H1 (cell line): ENCODE results near the gene PAQR9. TPM values are rescaled to one million over a fixed set of nuclear protein-coding genes. Genes with fewer than 3 reads are reported as not detected.

Experiments used
- CTCF ChIA-PET: fragments of 300-600 bp; sonication (Branson Sonifier 250); formaldehyde crosslinking; loops from one replicate; lab custom pipeline; 2021; ENCODE audit not compliant: partially characterized antibody; lab: Charles Lee
- POLR2A ChIA-PET: fragments of 300-600 bp; sonication (Branson Sonifier 250); formaldehyde crosslinking; loops from one replicate; lab custom pipeline; 2021; ENCODE audit warnings: inconsistent platforms; ENCODE audit not compliant: partially characterized antibody; lab: Charles Lee
- DNase-seq, 2 experiments: peaks; one replicate each; pipeline versions ENCODE4 v3.0.0 to v3.0.0-alpha.2; 2010 to 2022; ENCODE audit warnings: low spot score in 2 of 2, low read depth in 1 of 2, mixed read lengths in 1 of 2
- FAIRE-seq: peaks from 2 replicates; lab custom pipeline; 2011; peaks lifted over from hg19 to GRCh38; lab: Jason Lieb, UNC
- H2AFZ ChIP-seq: 2 replicates; pipeline ENCODE4 v1.8.1; 2012; ENCODE audit warnings: low read length, inconsistent platforms
- H2AK5ac ChIP-seq: 2 replicates; pipeline ENCODE4 v1.6.1; 2013; ENCODE audit warnings: low read depth, low read length
- H2BK120ac ChIP-seq: replicated peaks from 2 replicates; pipeline ENCODE3; 2013; ENCODE audit warnings: low read depth, low read length, inconsistent platforms
- H2BK12ac ChIP-seq: 2 replicates; pipeline ENCODE4 v1.6.1; 2013; ENCODE audit warnings: low read depth, low read length
- H2BK15ac ChIP-seq: 2 replicates; pipeline ENCODE4 v1.6.1; 2013; ENCODE audit warnings: low read length
- H2BK20ac ChIP-seq: 2 replicates; pipeline ENCODE4 v1.6.1; 2013; ENCODE audit warnings: low read length
- H2BK5ac ChIP-seq: 2 replicates; pipeline ENCODE4 v1.6.1; 2013; ENCODE audit warnings: low read depth, low read length
- H3K14ac ChIP-seq: 2 replicates; pipeline ENCODE4 v1.6.1; 2013; ENCODE audit warnings: inconsistent platforms; ENCODE audit not compliant: insufficient read length
- H3K18ac ChIP-seq: 2 replicates; pipeline ENCODE4 v1.6.1; 2013; ENCODE audit warnings: low read length; ENCODE audit errors: extremely low read depth
- H3K23ac ChIP-seq: 2 replicates; pipeline ENCODE4 v1.6.1; 2013; ENCODE audit warnings: inconsistent platforms; ENCODE audit not compliant: insufficient read length
- H3K23me2 ChIP-seq: 2 replicates; pipeline ENCODE4 v1.6.1; 2013; ENCODE audit warnings: low read depth, low read length
- H3K27ac ChIP-seq: 2 replicates; pipeline ENCODE4 v1.6.1; 2011; ENCODE audit warnings: low read depth, low read length, inconsistent platforms
- H3K27me3 ChIP-seq, 4 experiments: replicated peaks in 1 of 4; 1 replicate in 1 of 4; 2 replicates in 3 of 4; pipeline versions ENCODE4 v1.6.1 to v1.8.1; 2011 to 2013; ENCODE audit warnings: low read length in 3 of 4, mild to moderate bottlenecking in 3 of 4, inconsistent platforms in 2 of 4, mixed read lengths in 2 of 4, moderate library complexity in 1 of 4; ENCODE audit not compliant: control insufficient read depth in 3 of 4, insufficient read depth in 3 of 4; ENCODE audit errors: extremely low read depth in 1 of 4
- H3K36me3 ChIP-seq, 4 experiments: 2 replicates each; pipeline versions ENCODE4 v1.6.1 to v1.8.1; 2011 to 2013; ENCODE audit warnings: mild to moderate bottlenecking in 4 of 4, low read length in 3 of 4, moderate library complexity in 2 of 4, control low read depth in 1 of 4, inconsistent platforms in 1 of 4; ENCODE audit not compliant: insufficient read depth in 4 of 4, control insufficient read depth in 2 of 4
- H3K4ac ChIP-seq: replicated peaks from 2 replicates; pipeline ENCODE3; 2013; ENCODE audit warnings: low read length, low read depth, mixed read lengths, inconsistent platforms; ENCODE audit not compliant: insufficient read length
- H3K4me1 ChIP-seq, 4 experiments: replicated peaks in 1 of 4; 1 replicate in 1 of 4; 2 replicates in 3 of 4; pipeline versions ENCODE4 v1.6.1 to v1.8.1; 2011 to 2013; ENCODE audit warnings: low read length in 3 of 4, inconsistent platforms in 2 of 4, mixed read lengths in 1 of 4; ENCODE audit not compliant: insufficient read depth in 4 of 4, control insufficient read depth in 3 of 4
- H3K4me2 ChIP-seq, 2 experiments: 2 replicates each; pipeline versions ENCODE4 v1.6.1 to v1.8.1; 2011 to 2013; ENCODE audit warnings: low read depth in 2 of 2, low read length in 2 of 2, control low read depth in 1 of 2, inconsistent platforms in 1 of 2, mild to moderate bottlenecking in 1 of 2; ENCODE audit not compliant: insufficient read depth in 1 of 2
- H3K4me3 ChIP-seq, 4 experiments: fragments of 200-600, 300-600 bp in 1 of 4; sonication (generic), shearing (Covaris generic), sonication (Bioruptor Twin) in 1 of 4; 2 replicates each; pipeline versions ENCODE4 v1.5.1 to v1.8.1; 2011 to 2016; ENCODE audit warnings: low read length in 4 of 4, low read depth in 3 of 4, control low read depth in 2 of 4, inconsistent platforms in 2 of 4, mild to moderate bottlenecking in 2 of 4, mixed read lengths in 1 of 4, moderate library complexity in 1 of 4; ENCODE audit not compliant: insufficient read depth in 2 of 4; ENCODE audit errors: extremely low read depth in 1 of 4
- H3K56ac ChIP-seq: replicated peaks from 2 replicates; pipeline ENCODE3; 2013; ENCODE audit warnings: low read depth, mild to moderate bottlenecking, mixed read lengths, low read length, inconsistent platforms; ENCODE audit not compliant: insufficient read length
- H3K79me1 ChIP-seq: 2 replicates; pipeline ENCODE4 v1.6.1; 2013; ENCODE audit warnings: low read depth, low read length, control low read depth
- H3K79me2 ChIP-seq, 2 experiments: 2 replicates each; pipeline versions ENCODE4 v1.6.1 to v1.8.1; 2012 to 2013; ENCODE audit warnings: low read length in 2 of 2, mild to moderate bottlenecking in 2 of 2, inconsistent platforms in 1 of 2; ENCODE audit not compliant: insufficient read depth in 2 of 2, control insufficient read depth in 1 of 2
- H3K9ac ChIP-seq, 4 experiments: replicated peaks in 1 of 4; 1 replicate in 1 of 4; 2 replicates in 3 of 4; pipeline versions ENCODE4 v1.6.1 to v1.8.1; 2011 to 2013; ENCODE audit warnings: low read depth in 3 of 4, low read length in 3 of 4, control low read depth in 2 of 4, mild to moderate bottlenecking in 2 of 4, moderate library complexity in 2 of 4, inconsistent platforms in 1 of 4; ENCODE audit errors: extremely low read depth in 1 of 4
- H3K9me3 ChIP-seq, 2 experiments: 2 replicates each; pipeline versions ENCODE4 v1.6.1 to v1.8.1; 2012 to 2013; ENCODE audit warnings: mild to moderate bottlenecking in 2 of 2, moderate library complexity in 2 of 2, control low read depth in 1 of 2, inconsistent platforms in 1 of 2, low read depth in 1 of 2, low read length in 1 of 2, mixed read lengths in 1 of 2; ENCODE audit not compliant: insufficient read depth in 2 of 2
- H4K20me1 ChIP-seq, 2 experiments: replicated peaks in 1 of 2; 2 replicates each; pipeline versions ENCODE3 to v1.8.1; 2011 to 2013; ENCODE audit warnings: inconsistent platforms in 2 of 2, low read length in 2 of 2, mild to moderate bottlenecking in 1 of 2; ENCODE audit not compliant: insufficient read depth in 2 of 2, control insufficient read depth in 1 of 2
- H4K5ac ChIP-seq: 2 replicates; pipeline ENCODE4 v1.6.1; 2013; ENCODE audit warnings: low read length, low read depth, mixed read lengths, inconsistent platforms; ENCODE audit not compliant: insufficient read length
- H4K8ac ChIP-seq: 2 replicates; pipeline ENCODE4 v1.8.0; 2013; ENCODE audit warnings: mild to moderate bottlenecking, moderate library complexity, low read length, inconsistent platforms; ENCODE audit not compliant: insufficient read depth; ENCODE audit errors: extremely low read depth
- H4K91ac ChIP-seq: replicated peaks from 2 replicates; pipeline ENCODE3; 2013; ENCODE audit warnings: low read length, mixed read lengths, inconsistent platforms; ENCODE audit not compliant: insufficient read length
- ATF2 ChIP-seq: IDR thresholded peaks from 2 replicates; pipeline ENCODE4 v1.6.1; 2012; ENCODE audit warnings: low read length, inconsistent platforms
- CEBPB ChIP-seq: IDR thresholded peaks from 2 replicates; pipeline ENCODE4 v1.6.1; 2012; ENCODE audit warnings: low read depth, low read length
- YY1 ChIP-seq: IDR thresholded peaks from 2 replicates; pipeline ENCODE4 v1.6.1; 2011; ENCODE audit warnings: low read depth, mild to moderate bottlenecking, low read length
- WGBS, 2 experiments: shearing (Covaris generic) in 1 of 2; methylation state at CpG; one replicate each; pipeline versions ENCODE4 v1.1.6 to v1.1.7; 2013 to 2015; ENCODE audit warnings: low lambda C conversion rate in 2 of 2, mixed read lengths in 2 of 2, inconsistent platforms in 1 of 2, low coverage in 1 of 2, missing lambda C conversion rate in 1 of 2; ENCODE audit not compliant: insufficient replicate concordance in 2 of 2, insufficient coverage in 1 of 2, insufficient read length in 1 of 2; ENCODE audit errors: extremely low coverage in 1 of 2, missing lambda C conversion rate in 1 of 2; 5-methylcytosine and 5-hydroxymethylcytosine counted together
- polyA plus RNA-seq, 7 experiments: library from polyadenylated mRNA; depleted of rRNA in 3 of 7; stranded (reverse) in 5 of 7; unstranded in 2 of 7; fragments of >200 nt in 5 of 7; fragments of 200-250 nt in 2 of 7; gene quantifications; 1 replicate in 5 of 7; 2 replicates in 1 of 7; 4 replicates in 1 of 7; pipeline versions ENCODE4 v1.2.1 to v1.2.3, GENCODE V29; 2011 to 2013; ENCODE audit warnings: missing spikeins in 2 of 7, mixed read lengths in 2 of 7
- total RNA-seq: library from RNA; stranded (reverse); fragmentation: NEBNext Ultra II Directional; extraction: Animal tissue kit (Norgen Biotek cat#: 25700); gene quantifications from 2 replicates; pipeline ENCODE4 v1.2.1, GENCODE V29; 2021

Gene PAQR9
- total and polyA plus RNA-seq, 2 of the 8 experiments (the other 6 are each of a cell fraction or from before 2014, with no cell fraction given): 2.6 to 5.2 TPM

GRCh38 chr3:142934128-142934886 is 29.2 kb downstream of the PAQR9 start:
- H3K9me3 ChIP-seq: no peaks in the 10 kb centered on the region
- H2BK120ac ChIP-seq: no peak overlapping the region
- POLR2A ChIA-PET: no interaction called here
- no peak overlapping the region for H4K8ac ChIP-seq
- no peak overlapping the region for H2BK5ac ChIP-seq
- no peak overlapping the region for H3K23ac ChIP-seq
- no peak overlapping the region for H3K27ac ChIP-seq
- H3K4me3 ChIP-seq: no peak overlapping the region
- H3K4ac ChIP-seq: no peak overlapping the region
- no peaks in the 10 kb centered on the region for H3K23me2 ChIP-seq
- H3K4me1 ChIP-seq: no peaks in the 10 kb centered on the region
- H3K18ac ChIP-seq: no peak overlapping the region
- H3K9ac ChIP-seq: no peak overlapping the region
- no peak overlapping the region for H2BK12ac ChIP-seq
- H4K5ac ChIP-seq: no peak overlapping the region
- no peaks in the 10 kb centered on the region for H3K79me2 ChIP-seq
- no peak overlapping the region for H3K4me2 ChIP-seq
- no peak overlapping the region for H3K14ac ChIP-seq
- CTCF ChIA-PET: interaction anchor here (0.7 to 6.7 kb wide), 6 partner anchors 30 to 106 kb away, joined by 3 to 51 read pairs (median 9); no protein-coding TSS in a partner anchor
- no peak overlapping the region for H3K56ac ChIP-seq
- no peaks in the 10 kb centered on the region for H3K79me1 ChIP-seq
- H3K27me3 ChIP-seq: no peaks in the 10 kb centered on the region
- H2BK15ac ChIP-seq: no peak overlapping the region
- H2AFZ ChIP-seq: no peak overlapping the region
- H3K36me3 ChIP-seq: no peaks in the 10 kb centered on the region
- DNase-seq (no peak), FAIRE-seq (no peak)
- H4K91ac ChIP-seq: no peak overlapping the region
- TF ChIP-seq CEBPB (peak; percentile 26; the same call in 1 of the 2 replicates), ATF2 (no peak), YY1 (no peak)
- 94 to 100% methylated on average over 1 to 7 of the region's 7 CpGs for WGBS, 2 experiments
- no peak overlapping the region for H2AK5ac ChIP-seq
- no peaks in the 10 kb centered on the region for H4K20me1 ChIP-seq
- H2BK20ac ChIP-seq: no peak overlapping the region
